ENCODE data around the gene DNAJA3.

DNAJA3 gene

GRCh38 chr16:4455081-4455480 is 29.4 kb downstream of the DNAJA3 start:
- no peak overlapping the region for H3K4me3 ChIP-seq (ENCODE audit: low read length)
- no peaks in the 10 kb centered on the region for H3K9me3 ChIP-seq (replicated peaks; ENCODE audit: insufficient read depth, low read length)
- peaks cover 6% of the 10 kb centered on the region; the same call in 1 of the 2 replicates for H3K79me2 ChIP-seq (ENCODE audit: low read length)
- H4K20me1 ChIP-seq (ENCODE audit: insufficient read depth, low read length) = no peaks in the 10 kb centered on the region
- H3K27me3 ChIP-seq (replicated peaks; ENCODE audit: insufficient read depth, low read length) = no peaks in the 10 kb centered on the region
- H3K36me3 ChIP-seq (replicated peaks; ENCODE audit: insufficient read depth, low read length) = peaks cover 14% of the 10 kb centered on the region; the same call in 1 of the 2 replicates
- TF ChIP-seq EZH2 (optimal IDR thresholded peaks at IDR 0.05; ENCODE audit: low read depth, low read length) (no peak), CTCF (IDR thresholded peaks at IDR 0.05; ENCODE audit: low read length) (no peak), EZH2phosphoT487 (IDR thresholded peaks at IDR 0.05; ENCODE audit: low read length) (no peak)
- no peaks in the 10 kb centered on the region for H3F3A ChIP-seq (ENCODE audit: insufficient read depth, low read length)
- H2AFZ ChIP-seq (ENCODE audit: low read length) = no peak overlapping the region
- H3K9me2 ChIP-seq (replicated peaks; ENCODE audit: insufficient read depth, low read length) = no peaks in the 10 kb centered on the region
- H3K4me2 ChIP-seq (ENCODE audit: low read depth, low read length) = no peak overlapping the region
- H3K4me1 ChIP-seq (ENCODE audit: low read length) = no peaks in the 10 kb centered on the region
- DNase-seq = no peak
- H3K9ac ChIP-seq (ENCODE audit: low read length) = no peak overlapping the region
- no peak overlapping the region for H3K27ac ChIP-seq (ENCODE audit: low read length)

GRCh38 chr16:4455951-4456350 is 30.3 kb downstream of the DNAJA3 start:
- no peaks in the 10 kb centered on the region for H3K27me3 ChIP-seq (replicated peaks; ENCODE audit: insufficient read depth, low read length)
- no peak overlapping the region for H2AFZ ChIP-seq (ENCODE audit: low read length)
- H3F3A ChIP-seq (ENCODE audit: insufficient read depth, low read length) = no peaks in the 10 kb centered on the region
- H3K36me3 ChIP-seq (replicated peaks; ENCODE audit: insufficient read depth, low read length) = peaks cover 10% of the 10 kb centered on the region; the same call in 1 of the 2 replicates
- H3K9me2 ChIP-seq (replicated peaks; ENCODE audit: insufficient read depth, low read length) = no peaks in the 10 kb centered on the region
- TF ChIP-seq EZH2phosphoT487 (IDR thresholded peaks at IDR 0.05; ENCODE audit: low read length) (no peak), CTCF (IDR thresholded peaks at IDR 0.05; ENCODE audit: low read length) (no peak), EZH2 (optimal IDR thresholded peaks at IDR 0.05; ENCODE audit: low read depth, low read length) (no peak)
- H3K9me3 ChIP-seq (replicated peaks; ENCODE audit: insufficient read depth, low read length) = no peaks in the 10 kb centered on the region
- no peak overlapping the region for H3K9ac ChIP-seq (ENCODE audit: low read length)
- H3K79me2 ChIP-seq (ENCODE audit: low read length) = 0 out of 2 replicates have a peak, but pooled peaks cover 6% of the 10 kb centered on the region
- H3K4me3 ChIP-seq (ENCODE audit: low read length) = no peak overlapping the region
- no peak overlapping the region for H3K4me2 ChIP-seq (ENCODE audit: low read depth, low read length)
- no peaks in the 10 kb centered on the region for H3K4me1 ChIP-seq (ENCODE audit: low read length)
- no peaks in the 10 kb centered on the region for H4K20me1 ChIP-seq (ENCODE audit: insufficient read depth, low read length)
- no peak overlapping the region for H3K27ac ChIP-seq (ENCODE audit: low read length)
- no peak for DNase-seq

DNA sequence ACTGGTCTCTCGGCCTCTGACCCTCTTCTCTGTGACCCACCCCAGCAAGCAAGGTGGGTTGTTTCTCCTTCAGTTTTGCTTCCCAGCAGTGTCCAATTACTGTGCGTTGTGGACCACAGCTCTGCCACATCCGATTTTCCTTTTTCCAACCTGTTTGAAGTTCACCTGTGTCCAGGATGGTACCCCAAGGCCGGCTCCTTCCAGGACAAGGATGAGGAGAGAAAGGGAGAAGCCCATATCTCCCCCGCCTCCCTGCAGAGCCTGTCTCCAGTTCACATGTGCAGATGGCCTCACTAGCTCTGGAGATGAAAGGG is 35.2 kb downstream of the DNAJA3 start:
- Histone ChIP-seq H3K9me3 (replicated peaks; ENCODE audit: insufficient read depth, low read length) (no peaks in the 10 kb centered on the region), H3K27ac (ENCODE audit: low read length) (no peak overlapping the region), H2AFZ (ENCODE audit: low read length) (no peak overlapping the region), H3K36me3 (replicated peaks; ENCODE audit: insufficient read depth, low read length) (no peaks in the 10 kb centered on the region), H3K4me2 (ENCODE audit: low read depth, low read length) (no peak overlapping the region), H3K4me3 (ENCODE audit: low read length) (no peak overlapping the region), H3K79me2 (ENCODE audit: low read length) (no peaks in the 10 kb centered on the region), H4K20me1 (ENCODE audit: insufficient read depth, low read length) (no peaks in the 10 kb centered on the region), H3K4me1 (ENCODE audit: low read length) (no peaks in the 10 kb centered on the region), H3K9me2 (replicated peaks; ENCODE audit: insufficient read depth, low read length) (no peaks in the 10 kb centered on the region), H3F3A (ENCODE audit: insufficient read depth, low read length) (no peaks in the 10 kb centered on the region), H3K27me3 (replicated peaks; ENCODE audit: insufficient read depth, low read length) (no peaks in the 10 kb centered on the region), H3K9ac (ENCODE audit: low read length) (no peak overlapping the region)
- no peak for DNase-seq
- TF ChIP-seq EZH2phosphoT487 (IDR thresholded peaks at IDR 0.05; ENCODE audit: low read length) = no peak
- TF ChIP-seq EZH2 (optimal IDR thresholded peaks at IDR 0.05; ENCODE audit: low read depth, low read length) = no peak
- no peak for TF ChIP-seq CTCF (IDR thresholded peaks at IDR 0.05; ENCODE audit: low read length)

All from MM.1S (cell line).